ENCODE measurements around the gene CCL28. TPM values are rescaled to one million over a fixed set of nuclear protein-coding genes. Genes with fewer than 3 reads are reported as not detected.
"Not testable (repeated sequence)": the region's sequence is repeated elsewhere in the genome, so short reads cannot be mapped to it uniquely, and the experiment has no call there.

CCL28 gene
- total RNA-seq, 1 experiment from 2014 or later: 0.18 TPM

DNA sequence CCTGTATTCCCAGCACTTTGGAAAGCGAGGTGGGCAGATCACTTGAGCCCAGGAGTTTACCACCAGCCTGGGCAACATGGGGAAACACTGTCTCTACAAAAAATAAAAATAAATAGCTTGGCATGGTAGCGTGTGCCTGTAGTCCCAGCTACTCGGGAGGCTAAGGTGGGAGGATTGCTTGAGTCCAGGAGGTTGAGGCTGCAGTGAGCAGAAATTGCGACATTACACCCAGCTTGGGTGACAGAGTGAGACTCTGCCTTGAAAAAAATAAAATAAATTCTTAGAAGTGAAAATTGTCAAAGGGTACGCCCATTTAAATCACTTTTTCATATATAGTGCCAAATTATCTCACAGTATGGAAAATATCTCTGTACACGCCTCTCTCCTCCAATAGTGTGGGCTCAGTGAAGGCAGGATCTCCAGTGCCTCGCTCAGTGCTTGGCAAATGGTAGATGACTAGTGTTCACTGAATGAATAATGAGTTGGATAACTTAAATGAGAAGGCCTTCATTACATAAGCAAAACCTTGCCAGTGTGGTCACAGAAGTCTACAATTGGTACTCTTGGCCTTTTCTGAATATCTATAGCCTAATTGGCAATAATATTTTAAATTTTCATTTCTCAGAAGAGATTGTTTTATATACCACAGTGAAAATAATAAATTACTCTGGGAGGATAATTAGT, 9.4 kb upstream of the CCL28 start:
- Histone ChIP-seq H3K4me1 (replicated peaks) (peaks cover 26% of the 10 kb centered on the region), H3K27me3 (replicated peaks) (no peaks in the 10 kb centered on the region), H3K27ac (no peak overlapping the region), H3K4me3 (no peak overlapping the region), H3K9me3 (replicated peaks) (no peaks in the 10 kb centered on the region), H3K36me3 (no peaks in the 10 kb centered on the region)
- no peak for DNase-seq (ENCODE audit: low read depth in 1 of 2, low spot score in 2 of 2)

DNA sequence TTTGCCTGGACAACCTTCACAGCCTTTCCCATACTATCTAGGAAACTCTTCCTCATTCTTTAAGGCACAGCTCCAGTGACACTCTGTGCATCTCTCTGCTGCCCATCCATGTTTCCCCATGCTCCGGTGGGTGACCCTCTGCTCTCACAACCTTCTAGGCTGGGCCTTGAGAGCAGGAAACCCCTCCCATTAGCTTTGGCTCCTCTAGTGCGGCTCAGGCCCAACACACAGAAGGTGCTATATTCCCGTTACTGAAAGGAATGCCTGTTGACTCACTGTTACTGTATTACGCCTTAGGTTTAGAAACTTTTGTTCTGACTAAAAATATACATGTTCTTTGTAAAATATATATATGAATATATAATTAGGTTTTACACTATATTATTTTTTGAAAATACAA, 8.1 kb upstream of the CCL28 start:
- Histone ChIP-seq H3K27me3 (replicated peaks) (no peaks in the 10 kb centered on the region), H3K4me3 (no peak overlapping the region), H3K27ac (no peak overlapping the region), H3K9me3 (replicated peaks) (no peaks in the 10 kb centered on the region), H3K4me1 (replicated peaks) (peaks cover 12% of the 10 kb centered on the region), H3K36me3 (no peaks in the 10 kb centered on the region)
- DNase-seq (ENCODE audit: low read depth in 1 of 2, low spot score in 2 of 2): no peak

GRCh38 chr5:43418561-43418960, 6.4 kb upstream of the CCL28 start:
- Histone ChIP-seq H3K27me3 (replicated peaks) (no peaks in the 10 kb centered on the region), H3K4me1 (replicated peaks) (peaks cover 11% of the 10 kb centered on the region), H3K36me3 (no peaks in the 10 kb centered on the region), H3K27ac (no peak overlapping the region), H3K4me3 (no peak overlapping the region), H3K9me3 (replicated peaks) (no peaks in the 10 kb centered on the region)
- no peak for DNase-seq (ENCODE audit: low read depth in 1 of 2, low spot score in 2 of 2)

- Histone ChIP-seq H3K27ac (no peak overlapping the region), H3K36me3 (no peaks in the 10 kb centered on the region), H3K4me1 (replicated peaks) (peaks cover 4% of the 10 kb centered on the region), H3K27me3 (replicated peaks) (no peaks in the 10 kb centered on the region), H3K4me3 (no peak overlapping the region), H3K9me3 (replicated peaks) (no peaks in the 10 kb centered on the region)
- no peak for DNase-seq (ENCODE audit: low read depth in 1 of 2, low spot score in 2 of 2)
These were observed 4.7 kb upstream of the CCL28 start for GRCh38 chr5:43416803-43417394.

DNA sequence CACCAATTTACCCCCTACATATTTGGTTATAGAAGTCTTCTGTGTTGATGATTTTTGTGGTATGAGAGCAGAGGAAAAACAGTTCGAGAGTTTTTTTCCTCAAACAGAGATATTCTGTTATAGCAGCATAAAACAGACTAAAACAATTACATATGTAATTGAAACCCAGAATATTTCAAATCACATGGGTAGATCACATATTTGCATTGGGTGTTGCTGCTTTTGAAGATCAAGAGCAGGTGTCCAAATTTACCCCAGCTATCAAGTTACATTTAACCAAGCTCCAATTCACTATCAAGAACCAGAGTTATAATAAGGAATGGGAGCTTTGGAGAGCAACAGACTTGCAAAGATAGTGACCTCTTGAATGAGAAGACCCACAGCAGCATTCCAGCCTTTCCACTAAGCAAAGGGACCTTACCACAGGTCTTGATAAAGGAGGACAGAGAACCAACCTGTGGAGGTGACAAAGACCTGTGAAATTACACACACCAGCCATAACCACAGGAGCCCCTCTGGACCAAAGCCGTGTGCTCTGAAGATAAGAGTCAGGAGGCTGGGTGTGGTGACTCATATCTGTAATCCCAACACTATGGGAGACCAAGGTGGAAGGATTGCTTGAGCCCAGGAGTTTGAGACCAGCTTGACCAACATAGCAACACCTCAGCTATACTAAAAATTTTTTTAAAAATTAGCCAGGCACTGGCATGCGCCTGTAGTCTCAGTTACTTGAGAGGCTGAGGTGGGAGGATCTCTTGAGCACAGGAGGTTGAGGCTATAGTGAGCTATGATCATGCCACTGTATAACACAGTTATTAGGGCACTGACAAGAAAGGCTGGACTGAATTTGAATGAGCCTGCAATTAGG, 4.0 kb upstream of the CCL28 start:
- Histone ChIP-seq H3K4me3 (no peak overlapping the region), H3K27me3 (replicated peaks) (no peaks in the 10 kb centered on the region), H3K4me1 (replicated peaks) (no peaks in the 10 kb centered on the region), H3K36me3 (no peaks in the 10 kb centered on the region), H3K27ac (no peak overlapping the region), H3K9me3 (replicated peaks) (no peaks in the 10 kb centered on the region)
- no peak for DNase-seq (ENCODE audit: low read depth in 1 of 2, low spot score in 2 of 2)

GRCh38 chr5:43413966-43414365, 1.8 kb upstream of the CCL28 start:
- H3K9me3 ChIP-seq (replicated peaks): no peaks in the 10 kb centered on the region
- no peak overlapping the region for H3K27ac ChIP-seq
- H3K36me3 ChIP-seq: no peaks in the 10 kb centered on the region
- H3K4me1 ChIP-seq (replicated peaks): no peaks in the 10 kb centered on the region
- H3K4me3 ChIP-seq: no peak overlapping the region
- no peak for DNase-seq (ENCODE audit: low read depth in 1 of 2, low spot score in 2 of 2)
- H3K27me3 ChIP-seq (replicated peaks): no peaks in the 10 kb centered on the region

DNA sequence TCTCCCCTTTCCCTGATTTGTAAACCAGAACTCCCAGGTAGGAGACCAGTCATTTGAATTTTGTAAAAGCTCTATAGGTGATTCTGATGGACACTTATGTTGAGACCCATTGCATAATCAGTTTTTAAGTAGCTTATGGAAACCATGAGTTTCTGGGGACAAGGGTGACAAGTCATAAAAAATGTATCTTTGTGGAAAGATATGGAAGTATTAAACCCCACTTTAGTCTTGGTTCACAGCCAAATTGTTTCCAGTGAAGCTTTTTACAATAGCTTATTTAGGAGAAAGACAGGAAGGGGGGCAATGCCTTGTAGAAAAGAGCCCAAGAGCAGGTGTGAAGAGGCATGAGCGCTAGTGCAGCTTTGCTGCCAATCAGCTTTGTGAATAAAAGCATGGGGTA, 453 bp upstream of the CCL28 start:
- Histone ChIP-seq H3K9me3 (replicated peaks) (no peaks in the 10 kb centered on the region), H3K27ac (no peak overlapping the region), H3K27me3 (replicated peaks) (no peaks in the 10 kb centered on the region), H3K4me1 (replicated peaks) (no peaks in the 10 kb centered on the region), H3K36me3 (no peaks in the 10 kb centered on the region), H3K4me3 (no peak overlapping the region)
- DNase-seq (ENCODE audit: low read depth in 1 of 2, low spot score in 2 of 2): no peak

DNA sequence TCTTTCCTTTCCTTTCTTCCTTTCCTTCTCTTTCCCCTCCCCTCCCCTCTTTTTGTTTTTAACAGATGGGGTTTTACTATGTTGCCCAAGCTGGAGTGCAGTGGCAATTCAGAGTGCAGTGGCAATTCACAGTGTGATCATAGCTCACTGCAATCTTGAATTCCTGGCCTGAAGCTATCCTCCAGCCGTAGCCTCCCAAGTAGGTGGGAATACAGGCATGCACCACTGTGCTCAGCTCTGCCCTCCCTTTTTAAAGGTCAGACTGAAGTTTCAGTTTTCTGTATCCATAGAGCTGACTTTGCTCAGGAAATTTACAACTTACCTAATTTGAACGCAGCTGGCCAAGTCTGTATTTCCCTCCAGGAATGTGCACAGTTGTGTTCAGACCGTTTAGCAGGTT, 696 bp downstream of the CCL28 start:
- no peaks in the 10 kb centered on the region for H3K9me3 ChIP-seq (replicated peaks)
- H3K4me3 ChIP-seq: no peak overlapping the region
- no peak for DNase-seq (ENCODE audit: low read depth in 1 of 2, low spot score in 2 of 2)
- H3K27ac ChIP-seq: no peak overlapping the region
- no peaks in the 10 kb centered on the region for H3K27me3 ChIP-seq (replicated peaks)
- no peaks in the 10 kb centered on the region for H3K4me1 ChIP-seq (replicated peaks)
- H3K36me3 ChIP-seq: no peaks in the 10 kb centered on the region

DNA sequence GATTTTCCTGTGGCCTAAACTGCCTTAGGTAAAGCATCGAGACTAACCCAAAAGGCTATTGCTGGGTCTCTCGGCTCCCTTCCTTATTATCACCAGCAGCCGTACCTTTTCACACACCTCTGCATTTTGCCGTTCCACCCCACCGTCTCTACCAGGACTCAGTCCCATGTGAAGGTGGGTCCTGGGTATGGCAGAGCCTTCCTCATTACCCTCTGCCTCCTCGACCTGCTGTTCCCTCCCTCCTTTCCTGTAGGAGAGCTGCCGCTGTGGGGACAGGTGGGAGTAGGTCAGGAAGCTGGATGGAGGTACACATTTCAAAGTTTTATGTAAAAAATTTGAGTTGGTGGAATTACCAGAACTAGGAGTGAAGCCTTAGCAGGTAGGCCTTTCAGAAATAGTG, 1.8 kb downstream of the CCL28 start:
- no peak for DNase-seq (ENCODE audit: low read depth in 1 of 2, low spot score in 2 of 2)
- no peak overlapping the region for H3K27ac ChIP-seq
- no peaks in the 10 kb centered on the region for H3K27me3 ChIP-seq (replicated peaks)
- H3K9me3 ChIP-seq (replicated peaks): no peaks in the 10 kb centered on the region
- no peaks in the 10 kb centered on the region for H3K4me1 ChIP-seq (replicated peaks)
- H3K4me3 ChIP-seq: no peak overlapping the region
- no peaks in the 10 kb centered on the region for H3K36me3 ChIP-seq

DNA sequence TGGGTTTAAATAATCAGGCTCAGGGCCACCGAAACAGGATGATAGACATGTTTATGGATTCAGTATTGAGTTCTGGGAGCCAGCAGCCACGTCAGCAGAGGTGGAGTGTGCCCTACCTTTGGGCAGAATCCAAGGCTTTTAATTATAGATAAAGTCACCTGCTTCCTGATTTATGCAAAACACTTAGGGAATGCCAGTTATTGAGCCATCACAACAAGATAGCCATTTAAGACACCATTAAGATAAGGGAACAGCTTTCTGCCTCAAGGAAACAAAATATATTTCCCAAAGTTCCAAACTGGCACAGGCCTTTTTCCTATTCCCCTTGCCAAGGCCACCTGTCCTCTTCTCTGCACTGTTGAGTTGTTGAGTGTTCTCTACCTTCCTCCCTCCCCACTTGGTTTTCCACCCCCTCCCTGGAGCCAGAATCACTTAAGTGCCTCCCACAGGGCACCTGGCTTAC, 2.4 kb downstream of the CCL28 start:
- no peak for DNase-seq (ENCODE audit: low read depth in 1 of 2, low spot score in 2 of 2)
- no peaks in the 10 kb centered on the region for H3K9me3 ChIP-seq (replicated peaks)
- H3K27ac ChIP-seq: no peak overlapping the region
- H3K4me3 ChIP-seq: no peak overlapping the region
- H3K4me1 ChIP-seq (replicated peaks): no peaks in the 10 kb centered on the region
- H3K27me3 ChIP-seq (replicated peaks): no peaks in the 10 kb centered on the region
- no peaks in the 10 kb centered on the region for H3K36me3 ChIP-seq

DNA sequence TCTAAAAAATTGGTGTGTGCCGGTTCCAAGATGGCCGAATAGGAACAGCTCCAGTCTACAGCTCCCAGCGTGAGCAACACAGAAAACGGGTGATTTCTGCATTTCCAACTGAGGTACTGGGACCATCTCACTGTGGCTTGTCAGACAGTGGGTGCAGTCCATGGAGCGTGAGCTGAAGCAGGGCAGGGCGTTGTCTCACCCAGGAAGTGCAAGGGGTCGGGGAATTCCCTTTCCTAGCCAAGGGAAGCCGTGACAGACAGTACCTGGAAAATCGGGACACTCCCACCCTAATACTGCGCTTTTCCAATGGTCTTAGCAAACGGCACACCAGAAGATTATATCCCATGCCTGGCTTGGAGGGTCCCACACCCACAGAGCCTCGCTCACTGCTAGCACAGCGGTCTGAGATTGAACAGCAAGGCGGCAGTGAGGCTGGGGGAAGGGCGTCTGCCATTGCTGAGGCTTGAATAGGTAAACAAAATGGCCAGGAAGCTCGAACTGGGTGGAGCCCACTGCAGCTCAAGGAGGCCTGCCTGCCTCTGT, 9.6 kb downstream of the CCL28 start:
- DNase-seq (ENCODE audit: low read depth in 1 of 2, low spot score in 2 of 2); H3K36me3 ChIP-seq; H3K27ac ChIP-seq; H3K27me3 ChIP-seq (replicated peaks); H3K4me3 ChIP-seq; H3K9me3 ChIP-seq (replicated peaks); H3K4me1 ChIP-seq (replicated peaks): not testable (repeated sequence)

- Histone ChIP-seq H3K27me3 (replicated peaks) (0 out of 2 replicates have a peak, but pooled peaks cover 5% of the 10 kb centered on the region), H3K27ac (no peak overlapping the region), H3K4me1 (replicated peaks) (0 out of 2 replicates have a peak, but pooled peaks cover under 1% of the 10 kb centered on the region), H3K9me3 (replicated peaks) (no peaks in the 10 kb centered on the region), H3K36me3 (no peaks in the 10 kb centered on the region), H3K4me3 (no peak overlapping the region)
- DNase-seq (ENCODE audit: low read depth in 1 of 2, low spot score in 2 of 2): no peak
These were observed 10.4 kb downstream of the CCL28 start for GRCh38 chr5:43401827-43402226.

DNA sequence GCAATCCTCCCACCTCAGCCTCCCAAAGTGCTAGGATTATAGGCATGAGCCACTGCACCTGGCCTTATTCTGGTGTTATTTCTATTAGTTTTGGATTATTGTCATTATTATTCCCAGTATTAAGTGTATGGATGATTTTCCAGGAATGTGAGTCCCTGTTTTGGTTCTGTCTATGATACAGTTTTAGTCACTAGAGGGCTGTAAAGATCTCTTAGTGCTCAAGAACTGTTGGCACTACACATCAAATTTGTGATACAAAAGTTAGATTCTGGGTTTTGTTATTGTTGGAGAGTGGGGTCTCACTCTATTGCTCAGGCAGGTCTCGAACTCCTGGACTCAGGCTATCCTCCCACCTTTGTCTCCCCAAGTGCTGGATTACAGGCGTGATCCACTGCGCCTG, 12.1 kb downstream of the CCL28 start:
- no peak for DNase-seq (ENCODE audit: low read depth in 1 of 2, low spot score in 2 of 2)
- Histone ChIP-seq H3K27ac (no peak overlapping the region), H3K4me1 (replicated peaks) (0 out of 2 replicates have a peak, but pooled peaks cover 3% of the 10 kb centered on the region), H3K27me3 (replicated peaks) (0 out of 2 replicates have a peak, but pooled peaks cover 8% of the 10 kb centered on the region), H3K4me3 (no peak overlapping the region), H3K36me3 (no peaks in the 10 kb centered on the region), H3K9me3 (replicated peaks) (no peaks in the 10 kb centered on the region)

Data from SJSA1 (cell line).